ENCODE results near the gene TOM1L2.
A peak's percentile ranks its signal among the peaks of the same experiment; 100 is the strongest.
"Not testable (repeated sequence)": the region's sequence is repeated elsewhere in the genome, so short reads cannot be mapped to it uniquely, and the experiment has no call there.

TOM1L2 gene

DNA sequence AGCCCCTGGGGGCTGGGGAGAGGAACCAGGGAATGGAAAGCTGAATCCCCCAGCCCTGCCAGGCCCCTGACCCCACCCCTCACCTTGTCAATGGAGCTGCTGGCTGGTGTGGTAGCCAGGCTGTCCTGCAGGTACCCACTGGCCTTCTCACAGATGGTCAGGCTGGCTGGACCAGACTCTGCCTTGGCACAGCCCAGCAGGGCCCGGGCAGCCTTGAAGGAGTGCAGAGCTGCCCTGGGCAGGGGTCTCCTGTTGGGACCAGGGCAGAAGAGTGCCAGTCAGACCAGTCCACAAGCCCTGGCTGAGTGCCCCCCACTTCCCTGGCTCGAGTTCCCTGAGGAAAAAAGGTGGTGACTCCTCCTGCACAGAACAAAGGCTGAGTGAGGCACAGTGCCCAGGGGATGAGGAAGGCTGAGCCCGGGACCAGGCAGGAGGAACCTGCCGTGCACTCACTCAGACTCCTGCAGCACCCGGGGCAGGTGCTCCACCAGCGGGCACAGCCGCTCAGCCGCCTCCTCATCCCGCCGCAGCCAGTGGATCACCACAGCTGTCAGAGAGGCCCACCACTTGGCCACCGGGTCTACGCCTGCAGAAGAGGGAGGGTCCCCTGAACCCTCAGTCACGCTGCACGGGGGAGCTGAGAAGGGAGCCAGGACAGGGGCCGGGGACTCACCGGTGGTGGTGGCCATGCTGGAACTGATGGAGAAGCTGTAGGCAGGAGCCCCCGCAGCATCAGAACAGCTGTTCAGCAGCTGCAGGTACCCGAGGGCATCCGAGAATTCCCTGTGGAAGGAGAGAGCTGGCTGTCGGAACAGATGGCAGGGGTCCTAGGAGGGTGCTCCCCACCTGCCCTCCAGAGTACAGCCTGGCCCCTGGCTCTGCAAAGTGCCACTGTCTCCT lies 157.8 kb downstream of the TOM1L2 start:
- no peak for DNase-seq

DNA sequence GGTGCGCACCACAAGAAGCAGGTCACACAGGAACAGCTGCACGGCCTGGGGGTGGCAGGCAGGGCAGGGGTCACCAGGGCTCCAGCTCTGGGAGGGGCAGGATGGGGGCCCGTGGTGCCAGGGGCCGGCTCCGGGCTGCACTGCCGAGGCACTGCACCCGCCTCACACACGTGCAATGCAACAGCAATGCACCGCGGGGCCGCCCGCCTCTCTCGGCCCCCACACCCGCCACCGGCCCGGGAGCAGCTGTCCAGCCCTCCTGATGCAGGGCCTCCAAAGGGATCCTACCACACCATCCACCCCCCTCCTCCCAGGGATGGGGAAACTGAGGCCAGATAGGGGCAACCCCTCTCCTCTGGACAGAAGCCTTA lies 158.5 kb downstream of the TOM1L2 start:
- no peak for DNase-seq

DNA sequence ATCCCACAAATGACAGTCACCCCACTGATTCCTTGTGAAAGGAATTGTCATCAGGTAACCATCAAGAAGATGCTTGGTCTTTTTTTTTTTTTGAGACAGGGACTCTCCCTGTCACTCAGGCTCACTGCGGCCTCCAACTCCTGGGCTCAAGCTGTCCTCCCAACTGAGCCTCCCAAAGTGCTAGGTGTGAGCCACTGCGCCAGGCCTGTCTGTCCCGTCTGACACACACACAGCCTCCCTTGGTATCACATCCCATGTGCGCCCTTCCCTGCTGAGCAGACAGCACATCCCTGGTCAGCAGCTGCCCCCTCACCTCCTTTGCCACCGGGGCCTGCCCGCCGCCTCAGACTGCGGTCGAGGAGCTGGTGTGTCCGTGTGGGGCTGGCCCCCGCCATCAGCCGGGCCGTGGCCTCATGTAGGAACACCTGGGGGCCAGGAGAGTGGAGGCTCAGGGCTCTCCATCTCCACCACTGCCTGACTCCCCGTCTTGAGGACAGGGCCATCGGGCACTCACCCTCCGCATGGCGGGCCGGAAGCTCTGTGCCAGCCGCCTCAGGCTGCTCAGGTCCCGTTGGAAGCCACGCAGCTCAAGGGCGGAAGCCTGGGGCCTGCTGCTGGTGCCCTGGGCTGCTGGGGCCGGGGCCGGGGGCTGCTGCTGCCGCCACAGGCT lies 159.0 kb downstream of the TOM1L2 start:
- no peak for DNase-seq

DNA sequence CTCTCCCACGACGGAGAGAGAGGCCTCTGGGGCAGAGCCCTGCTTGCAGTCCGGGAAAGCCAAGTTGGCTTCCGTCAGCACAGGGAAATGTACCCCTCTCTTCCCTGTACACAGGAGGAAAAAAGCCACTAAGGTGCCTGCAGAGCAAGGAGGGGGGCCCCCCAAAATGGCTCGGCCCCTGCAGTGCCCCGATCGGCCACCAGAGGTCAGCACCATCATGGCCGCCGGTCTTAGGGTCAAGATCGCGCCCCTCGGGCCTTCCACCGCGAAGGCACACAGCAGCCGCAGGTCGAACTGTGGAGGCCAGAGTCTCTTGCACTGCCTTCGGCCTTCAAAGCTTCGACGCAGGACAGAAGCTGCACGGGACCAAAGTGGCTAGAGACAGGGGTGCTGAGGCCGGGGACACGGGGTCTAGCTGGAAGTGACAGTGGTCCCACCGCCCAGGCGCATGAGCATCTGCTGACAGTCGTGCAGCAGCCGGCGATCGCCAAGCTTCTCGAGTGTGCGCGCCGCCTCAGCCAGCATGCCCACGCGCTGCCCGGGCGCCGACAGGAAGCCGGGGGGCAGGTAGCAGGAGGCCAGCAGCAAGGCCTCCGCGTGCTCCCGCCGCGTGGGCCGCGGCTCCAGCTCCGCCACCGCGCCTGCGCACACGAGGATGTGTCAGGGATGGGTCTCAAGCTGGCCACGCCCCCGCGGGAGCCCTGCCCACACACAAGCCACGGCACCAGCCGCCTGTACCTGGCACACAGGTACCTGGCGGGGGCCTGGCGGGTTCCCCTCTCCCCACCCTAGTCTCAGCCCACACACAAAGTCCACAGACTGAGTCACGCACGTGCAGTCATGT lies 159.8 kb downstream of the TOM1L2 start:
- peak in 1 of 2 experiments; percentile 16 for DNase-seq

DNA sequence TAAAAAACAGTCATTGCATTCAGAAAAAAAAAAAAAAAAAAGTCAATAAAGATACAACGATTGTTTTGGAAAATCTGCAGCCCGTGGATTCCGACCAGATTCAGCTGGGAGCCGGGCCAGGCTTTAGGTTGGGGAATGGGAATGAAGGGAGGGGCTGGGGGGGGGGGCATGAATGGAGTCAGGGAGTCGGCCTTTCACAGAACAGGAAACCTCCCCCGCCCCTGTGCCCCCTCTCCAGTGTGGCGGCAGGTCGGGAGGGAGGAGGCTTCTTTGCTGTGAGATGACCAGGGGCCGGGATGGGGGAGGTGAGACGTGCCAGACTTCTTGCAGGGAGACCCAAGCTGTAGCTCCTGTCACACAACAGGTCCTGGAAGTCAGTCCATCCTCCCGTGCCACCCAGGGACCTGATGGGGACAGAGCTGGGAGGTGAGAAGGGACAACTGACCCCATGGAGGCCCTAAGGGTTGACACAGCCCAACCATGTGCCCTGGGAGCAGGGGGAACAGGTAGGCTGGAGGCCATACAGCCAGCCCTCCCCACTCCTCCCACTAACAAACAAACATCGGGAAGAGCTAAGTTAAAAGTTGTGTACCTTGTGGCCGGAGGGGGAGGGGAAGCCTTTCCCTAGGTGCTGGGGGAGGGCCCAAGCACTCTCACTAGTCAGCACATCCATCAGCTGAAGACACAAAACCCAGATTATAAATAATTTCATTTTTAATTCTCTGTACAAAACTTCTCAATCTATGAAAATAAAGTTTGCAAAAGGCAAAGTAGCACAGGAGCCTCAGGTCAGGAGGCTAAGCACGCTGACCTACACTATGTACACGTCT lies 160.6 kb downstream of the TOM1L2 start:
- no peak for DNase-seq

DNA sequence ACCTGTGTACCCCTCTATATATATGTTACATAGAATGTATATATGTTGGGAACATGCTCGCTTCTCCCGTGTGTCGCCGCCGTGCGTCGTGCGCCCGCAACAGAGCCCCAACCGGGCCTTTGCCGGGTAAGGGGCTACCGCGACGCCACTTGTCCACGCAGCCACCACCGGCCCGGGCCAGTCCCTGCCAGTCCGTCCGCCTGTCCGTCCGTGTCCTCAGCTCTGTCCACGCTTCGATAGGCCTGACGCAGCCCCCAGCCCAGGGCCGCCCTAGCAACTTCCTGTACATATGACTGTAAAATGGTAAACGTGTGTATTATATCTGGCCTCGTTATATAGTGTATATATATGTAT lies 161.3 kb downstream of the TOM1L2 start:
- DNase-seq = no peak

DNA sequence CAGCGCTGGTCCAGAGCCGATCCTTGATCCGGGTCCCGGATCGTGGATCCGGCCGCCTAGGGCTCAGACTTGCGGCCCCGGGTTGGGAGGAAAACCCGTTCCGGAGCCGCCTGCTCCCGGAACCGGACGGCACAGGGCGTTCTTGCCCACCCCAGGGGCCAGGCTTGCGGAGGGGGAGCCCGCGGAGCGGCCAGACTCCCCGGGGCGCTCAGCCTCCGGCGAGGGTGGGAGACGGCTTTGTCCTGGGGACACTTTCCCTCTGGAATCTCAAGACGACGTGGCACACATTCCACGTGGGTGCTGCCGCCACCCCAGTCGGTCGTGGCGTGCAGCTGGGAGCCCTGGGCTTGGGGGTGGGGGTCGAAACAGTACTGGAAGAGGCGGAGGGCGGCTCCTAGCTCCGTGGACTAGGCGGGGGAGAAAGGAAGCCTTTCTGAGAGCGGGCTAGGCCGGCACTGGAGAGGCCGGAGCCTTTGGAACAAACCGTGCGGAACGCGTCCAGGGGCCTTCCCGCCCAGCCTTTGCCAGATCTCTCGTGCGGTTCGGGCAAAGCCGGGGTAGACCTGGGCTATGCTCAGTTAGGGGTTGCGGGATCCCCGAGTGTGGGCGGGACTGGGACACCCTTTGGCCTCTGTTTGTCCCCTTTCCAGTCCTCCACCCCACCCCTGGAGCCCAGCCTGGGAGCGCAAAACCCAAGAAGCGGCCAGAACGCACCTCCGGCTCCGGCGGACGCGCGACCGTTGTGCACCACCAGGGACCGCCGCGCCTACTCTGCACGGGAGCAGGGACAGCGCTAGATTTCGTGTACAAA lies 161.9 kb downstream of the TOM1L2 start:
- DNase-seq = no peak

DNA sequence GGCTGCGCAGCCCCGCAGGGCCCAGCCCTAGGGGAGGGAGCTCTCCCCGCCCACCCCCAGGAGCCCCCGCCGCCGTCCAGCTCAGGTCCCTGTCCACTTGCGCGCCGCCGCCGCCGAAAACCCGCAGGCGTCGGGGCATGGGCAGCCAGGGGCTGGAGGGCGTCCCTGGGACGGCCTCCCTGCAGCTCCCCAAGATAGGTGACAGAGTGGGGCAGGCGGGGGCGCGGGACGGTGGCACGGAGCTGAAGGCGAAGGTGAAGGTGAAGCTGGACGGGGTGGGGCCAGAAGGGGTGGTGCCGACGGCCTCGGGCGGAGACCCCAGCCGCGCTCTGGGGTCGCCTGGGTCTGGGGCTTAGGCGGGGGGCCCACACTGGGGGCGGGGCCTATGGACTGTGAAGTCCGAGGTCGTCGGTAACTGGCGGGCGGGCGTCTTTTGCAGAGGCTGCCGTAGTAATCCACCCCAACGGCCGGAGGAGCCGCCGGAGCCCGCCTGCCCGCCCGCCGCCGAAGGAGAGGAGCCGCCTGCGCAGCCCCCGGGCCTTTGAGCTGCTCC lies 162.6 kb downstream of the TOM1L2 start:
- no peak for DNase-seq

DNA sequence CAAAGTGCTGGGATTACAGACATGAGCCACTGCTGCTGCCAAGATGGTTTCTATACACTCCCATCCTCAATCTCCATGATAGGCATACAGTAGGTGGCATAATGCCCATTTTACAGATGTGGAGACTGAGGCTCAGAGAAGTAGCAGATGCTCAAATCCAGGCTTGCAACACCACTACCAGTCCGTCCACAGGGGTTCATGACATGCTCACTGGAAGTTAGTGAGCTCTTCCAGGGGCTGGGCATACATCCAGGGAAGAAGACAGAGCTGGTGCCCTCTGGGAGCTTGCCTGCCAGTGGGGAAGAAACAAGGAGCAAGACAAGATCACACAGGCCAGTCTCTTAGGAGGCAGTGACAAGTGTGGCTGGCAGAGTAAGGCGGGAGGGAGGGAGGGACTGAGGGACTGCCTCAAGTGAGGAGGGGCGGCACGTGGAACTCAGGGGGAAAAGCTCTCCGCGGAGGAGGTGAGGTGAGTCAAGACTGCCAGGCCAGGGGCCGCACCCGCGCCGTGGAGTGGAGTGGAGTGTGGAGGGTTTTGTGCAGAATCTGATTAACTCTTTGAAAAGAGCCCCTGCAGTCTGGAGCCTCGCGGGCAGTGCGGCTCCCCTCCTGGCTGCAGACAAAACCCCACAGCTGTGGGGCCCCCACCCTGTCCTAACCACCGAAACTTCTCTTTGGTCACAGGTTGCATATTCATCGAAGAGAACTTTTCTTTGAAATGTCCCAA lies 163.3 kb downstream of the TOM1L2 start:
- DNase-seq = no peak

DNA sequence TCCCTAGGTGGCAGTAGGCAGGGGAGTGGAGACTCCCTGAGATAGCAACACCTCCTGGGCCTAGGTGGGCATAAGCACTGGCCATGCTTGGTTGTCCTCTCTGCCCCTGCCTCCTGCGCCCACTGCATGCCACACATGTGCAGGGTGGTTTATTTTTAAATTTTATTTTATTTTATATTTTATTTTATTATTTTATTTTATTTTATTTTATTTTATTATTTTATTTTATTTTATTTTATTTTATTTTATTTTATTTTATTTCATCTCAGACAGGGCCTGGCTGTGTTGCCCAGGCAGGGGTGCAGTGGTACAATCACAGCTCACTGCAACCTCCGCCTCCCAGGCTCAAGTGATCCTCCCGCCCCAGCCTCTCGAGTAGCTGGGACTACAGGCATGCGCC lies 164.0 kb downstream of the TOM1L2 start:
- not testable (repeated sequence) for DNase-seq

DNA sequence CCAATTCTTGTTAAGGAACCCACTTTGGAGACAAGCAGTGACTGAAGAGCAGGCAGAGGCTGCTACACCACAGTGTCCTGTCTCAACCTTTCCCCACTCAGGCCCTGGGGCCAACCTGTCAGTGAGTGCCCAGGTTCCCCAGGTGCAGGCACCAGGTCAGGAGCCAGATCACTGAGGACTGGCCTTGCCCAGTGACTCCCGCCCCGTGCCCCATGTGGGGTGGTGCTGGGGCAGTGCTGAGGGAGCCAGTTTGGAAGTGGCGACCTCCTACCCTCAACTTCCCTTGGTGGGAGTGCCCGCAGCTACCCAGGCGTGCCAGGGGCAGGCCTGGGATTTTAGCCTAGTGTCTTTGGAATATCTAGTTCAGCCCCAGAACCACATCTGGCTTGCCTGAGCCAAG lies 164.8 kb downstream of the TOM1L2 start:
- DNase-seq = no peak

DNA sequence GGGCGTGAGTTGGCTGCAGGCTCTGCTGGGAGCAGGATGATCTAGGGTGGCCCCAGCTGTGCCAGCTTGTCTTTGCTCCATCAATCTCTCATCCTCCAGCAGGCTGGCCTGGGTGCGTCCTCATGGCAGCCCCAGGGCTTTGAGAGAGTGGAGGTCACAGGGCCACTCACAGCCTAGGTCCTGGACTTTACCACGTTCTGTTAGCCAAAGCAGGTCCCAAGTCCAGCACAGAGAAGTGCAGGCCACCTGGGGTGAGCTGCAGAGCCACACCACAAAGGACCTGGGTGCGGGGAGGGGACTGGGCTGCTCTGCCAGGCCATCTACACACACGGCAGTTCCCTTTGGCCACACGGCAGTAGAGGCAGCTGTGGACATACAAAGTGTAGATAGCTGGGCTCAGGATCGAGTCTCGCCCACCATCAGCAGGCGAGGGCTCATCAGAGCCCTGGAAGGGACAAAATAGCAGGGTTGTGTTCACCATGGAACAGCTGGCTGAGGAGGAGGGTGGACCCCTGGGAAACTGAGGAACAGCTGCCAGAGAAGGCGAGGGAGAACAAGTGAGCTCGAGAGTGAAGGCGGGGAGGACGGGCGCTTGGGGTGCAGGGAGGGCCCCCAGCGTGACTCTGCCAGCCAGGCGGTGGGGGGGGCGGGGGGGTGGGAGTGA lies 165.5 kb downstream of the TOM1L2 start:
- no peak for DNase-seq

DNA sequence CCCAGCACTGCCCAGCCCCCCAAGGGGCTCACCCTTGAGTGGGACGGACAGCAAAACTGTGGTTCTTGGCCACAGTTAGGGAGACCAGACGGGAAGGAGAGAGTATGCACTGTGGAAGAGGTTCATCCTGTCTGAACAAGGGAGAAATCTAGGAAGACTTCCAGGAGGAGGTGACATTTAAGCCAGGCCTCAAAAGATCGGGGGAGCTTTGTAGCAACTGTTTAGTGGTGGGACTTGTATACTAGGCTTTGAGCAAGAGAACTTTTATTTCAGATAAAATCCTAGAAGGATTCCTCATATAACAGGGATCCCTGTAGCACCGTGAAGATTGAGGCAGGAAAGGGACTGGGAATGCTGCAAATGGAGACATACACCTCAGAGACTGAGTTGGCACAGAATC lies 166.2 kb downstream of the TOM1L2 start:
- no peak for DNase-seq

DNA sequence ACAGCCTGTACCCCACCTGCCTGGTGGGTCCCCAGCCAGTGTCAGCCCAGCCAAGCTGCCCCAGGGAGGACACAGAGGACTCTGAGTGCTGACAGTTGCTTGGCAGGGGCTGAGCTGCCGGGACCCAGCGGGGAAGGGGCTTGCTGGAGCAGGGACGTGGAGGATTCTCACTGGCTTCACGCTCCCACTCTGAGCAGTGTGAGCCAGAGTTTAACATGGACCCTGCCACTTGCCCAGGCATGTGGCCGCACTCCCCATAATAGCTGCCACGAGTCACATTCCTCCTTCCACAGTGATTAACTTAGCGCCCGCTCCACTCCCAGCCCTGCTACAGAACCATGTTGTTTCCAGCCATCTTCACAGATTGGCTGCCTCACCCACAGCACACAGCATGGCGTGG lies 166.6 kb downstream of the TOM1L2 start:
- DNase-seq = no peak

DNA sequence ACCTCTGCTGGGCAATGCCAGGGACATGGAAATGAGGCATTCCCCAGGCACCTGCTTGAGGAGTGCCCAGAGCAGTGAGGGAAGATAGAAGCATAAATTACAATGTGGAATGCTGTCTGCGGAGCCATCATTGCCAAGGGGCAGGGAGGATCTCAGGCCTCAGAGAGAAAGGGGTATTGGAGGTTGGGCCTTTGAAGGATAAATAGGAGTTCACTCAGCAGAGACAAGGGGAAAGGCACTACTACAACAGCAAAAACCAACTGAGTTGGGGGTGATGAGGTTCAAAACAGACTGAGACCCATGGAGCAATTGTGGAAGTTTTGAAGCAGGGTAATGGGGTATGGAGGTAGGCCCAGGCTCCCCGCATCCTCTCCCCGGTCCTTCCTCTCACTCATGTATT lies 168.2 kb downstream of the TOM1L2 start:
- no peak for DNase-seq

DNA sequence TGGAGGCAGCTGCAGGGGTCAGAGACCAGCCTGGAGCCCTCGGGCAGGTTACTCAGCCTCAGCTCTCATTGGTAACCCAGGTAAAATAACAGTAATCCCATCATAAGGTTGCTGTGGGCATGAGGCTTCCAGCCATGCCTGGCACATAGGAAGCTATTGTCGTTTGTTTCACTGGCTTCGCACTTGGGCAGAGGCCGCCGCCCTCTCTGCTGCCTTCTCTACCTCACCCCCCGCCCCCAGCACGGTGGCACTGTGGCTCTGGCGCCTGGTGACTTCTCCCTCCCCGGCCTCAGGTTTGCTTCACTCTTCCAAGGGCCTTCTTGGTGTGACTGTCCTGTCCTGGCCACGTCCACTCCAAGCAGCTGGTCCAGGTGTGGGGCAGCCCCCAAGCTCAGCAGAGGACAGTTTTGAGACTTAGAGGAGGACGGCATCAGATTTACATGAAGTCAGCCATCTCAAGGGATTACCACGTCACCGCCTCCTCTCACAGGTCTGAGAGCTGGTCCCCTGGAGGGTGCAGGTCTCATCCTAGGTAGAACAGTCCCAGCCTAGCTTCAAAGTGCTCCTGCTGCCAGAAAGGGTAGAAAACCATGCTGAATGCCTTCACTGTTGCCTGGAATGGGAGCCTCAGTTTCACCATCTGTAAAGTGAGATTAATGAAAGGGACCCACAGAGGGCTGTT lies 170.3 kb downstream of the TOM1L2 start:
- no peak for DNase-seq

DNA sequence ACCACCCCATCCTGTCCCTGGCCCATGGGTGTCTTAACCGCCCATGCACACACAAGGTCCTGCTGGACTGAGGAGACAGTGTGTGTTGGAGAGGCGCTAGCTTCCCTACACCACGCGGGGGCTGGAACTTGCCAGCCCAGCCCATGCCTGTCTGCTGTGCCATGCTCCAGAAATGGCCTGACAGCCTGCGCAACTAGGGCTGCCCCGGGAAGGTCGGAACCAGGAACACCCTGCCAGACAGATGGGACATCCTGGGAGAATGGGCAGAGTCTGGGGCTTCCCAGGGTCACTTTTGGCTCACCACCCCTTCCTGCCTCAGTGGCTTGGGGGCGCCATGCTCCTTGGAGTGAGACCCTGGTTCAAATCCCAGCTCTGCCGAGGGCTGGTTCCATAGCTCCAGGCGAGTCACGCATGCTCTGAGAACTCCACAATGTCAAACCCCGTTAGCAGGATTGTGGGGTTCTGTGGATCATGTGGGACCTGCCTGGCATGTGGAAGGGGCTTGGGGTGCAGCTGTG lies 171.6 kb downstream of the TOM1L2 start:
- DNase-seq = no peak

DNA sequence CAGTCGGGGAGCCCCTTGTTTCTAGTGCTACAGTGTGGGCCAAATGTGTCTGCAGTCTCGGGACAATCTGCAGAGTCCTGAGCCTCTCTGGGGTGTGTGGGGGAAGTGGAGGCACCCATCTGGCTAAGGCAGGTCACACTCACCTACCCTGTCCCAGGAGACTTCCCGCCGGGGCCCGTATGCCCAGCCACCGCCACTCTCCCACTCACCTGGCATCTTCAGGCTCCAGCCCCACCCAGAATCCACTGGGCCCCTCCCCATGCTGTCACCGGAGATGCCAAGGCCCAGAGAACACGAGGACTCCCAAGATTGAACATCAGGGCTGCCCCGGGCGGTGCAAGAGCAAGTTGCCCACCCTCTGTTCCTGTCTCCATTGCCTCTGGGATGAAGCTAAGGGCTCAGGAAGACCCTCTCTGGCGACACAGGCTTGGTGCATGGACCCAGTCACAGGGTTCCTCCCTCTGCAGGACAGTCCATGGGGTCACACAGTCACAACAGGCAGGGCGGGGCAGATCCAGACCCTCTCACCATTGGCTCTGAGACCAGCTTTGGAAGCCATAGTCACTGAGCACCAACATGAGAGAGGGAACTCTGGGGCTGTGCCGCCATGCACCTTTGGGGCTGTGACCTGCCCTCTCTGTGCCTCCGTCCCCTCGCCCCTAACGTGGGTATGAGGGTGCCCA lies 173.5 kb downstream of the TOM1L2 start:
- DNase-seq = no peak
